Natural killer cell (primary cell): ENCODE results near the gene CHRNE. TPM values are rescaled to one million over a fixed set of nuclear protein-coding genes. Genes with fewer than 3 reads are reported as not detected.
A peak's percentile ranks its signal among the peaks of the same experiment; 100 is the strongest.

Source experiments
- ATAC-seq, 3 donors: fragments of 150-1000 bp in 2 of 3; fragments of 200-7000 bp in 1 of 3; cut with Tn5 transposase; 1 replicate in 1 of 3; 2 replicates in 2 of 3; pipeline ENCODE4 v1.10.0; 2021; ENCODE audit warnings: mild to moderate bottlenecking in 2 of 3, moderate library complexity in 2 of 3
- DNase-seq, 2 donors: peaks; one replicate each; pipeline versions ENCODE4 v3.0.0 to v3.0.0-alpha.2; 2013 to 2021; ENCODE audit warnings: mixed read lengths in 1 of 2
- H3K27ac ChIP-seq: one replicate; pipeline ENCODE4 v1.5.1; 2013; ENCODE audit warnings: mild to moderate bottlenecking, low read length
- H3K27me3 ChIP-seq: one replicate; pipeline ENCODE4 v1.6.1; 2013; ENCODE audit warnings: low read length; ENCODE audit not compliant: control insufficient read depth, insufficient read depth
- H3K36me3 ChIP-seq: one replicate; pipeline ENCODE4 v1.6.1; 2013; ENCODE audit warnings: low read length; ENCODE audit not compliant: control insufficient read depth, insufficient read depth
- H3K4me1 ChIP-seq: one replicate; pipeline ENCODE4 v1.6.1; 2013; ENCODE audit warnings: low read length; ENCODE audit not compliant: control insufficient read depth, insufficient read depth
- H3K4me3 ChIP-seq: one replicate; pipeline ENCODE4 v1.5.1; 2013; ENCODE audit warnings: low read length
- H3K9me3 ChIP-seq: one replicate; pipeline ENCODE4 v1.6.1; 2013; ENCODE audit warnings: low read length; ENCODE audit not compliant: control insufficient read depth, insufficient read depth
- H3K27ac Mint-ChIP-seq, 2 donors: one replicate each; pipeline ENCODE4 v1.8.0; 2022; ENCODE audit warnings: mild to moderate bottlenecking in 2 of 2, mixed read lengths in 2 of 2, moderate library complexity in 1 of 2
- H3K27me3 Mint-ChIP-seq, 2 donors: one replicate each; pipeline ENCODE4 v1.8.0; 2022; ENCODE audit warnings: low read depth in 2 of 2, mixed read lengths in 2 of 2
- H3K36me3 Mint-ChIP-seq: one replicate; pipeline ENCODE4 v1.8.0; 2022; ENCODE audit warnings: mixed read lengths
- H3K4me1 Mint-ChIP-seq, 2 donors: one replicate each; pipeline ENCODE4 v1.8.0; 2022; ENCODE audit warnings: mixed read lengths in 2 of 2
- H3K4me3 Mint-ChIP-seq: one replicate; pipeline ENCODE4 v1.8.0; 2022; ENCODE audit warnings: mild to moderate bottlenecking, moderate library complexity, mixed read lengths
- H3K9me3 Mint-ChIP-seq, 2 donors: one replicate each; pipeline ENCODE4 v1.8.0; 2022; ENCODE audit warnings: mixed read lengths in 2 of 2
- CTCF ChIP-seq: fragments of 200-600 bp; IDR thresholded peaks from one replicate; pipeline ENCODE4 v1.8.0; 2022; ENCODE audit warnings: antibody characterized with exemption
- WGBS: methylation state at CpG from one replicate; pipeline ENCODE4 v1.1.7; 2013; ENCODE audit warnings: missing lambda C conversion rate; ENCODE audit not compliant: insufficient coverage; 5-methylcytosine and 5-hydroxymethylcytosine counted together
- intact Hi-C: fragments of 100-400 bp; cut with micrococcal nuclease; formaldehyde crosslinking; loops from one replicate; pipeline ENCODE4 v1.14.2; 2022
- total RNA-seq, 4 donors: library from RNA; stranded (reverse); fragments of 120-200 nt in 1 of 4; gene quantifications; one replicate each; pipeline versions ENCODE4 v1.2.3 to v1.2.4, GENCODE V29; 2013 to 2022

The CHRNE gene
- total RNA-seq, 3 donors from 2014 or later (not counting 1 experiment from before 2014, with no cell fraction given) = 11.8 to 17.9 (median 11.8) TPM

GRCh38 chr17:4856937-4857314 is 46.0 kb downstream of the CHRNE start:
- Histone ChIP-seq H3K36me3 (peaks cover 6% of the 10 kb centered on the region), H3K27ac (no peak overlapping the region)

GRCh38 chr17:4856271-4856936 is 46.5 kb downstream of the CHRNE start:
- Histone ChIP-seq H3K4me1 (peaks cover 18% of the 10 kb centered on the region), H3K27ac (no peak overlapping the region), H3K4me3 (no peak overlapping the region), H3K27me3 (no peaks in the 10 kb centered on the region), H3K9me3 (peaks cover 11% of the 10 kb centered on the region), H3K36me3 (peaks cover 3% of the 10 kb centered on the region)
- Mint-ChIP-seq H3K4me3 (no peak overlapping the region), H3K27me3 (no peaks in the 10 kb centered on the region), H3K27ac (peak overlapping the region in 1 of 2 donors; percentile 36), H3K4me1 (peaks cover 30 to 45% of the 10 kb centered on the region in 2 donors), H3K9me3 (peaks cover 5% of the 10 kb centered on the region in 2 donors), H3K36me3 (no peaks in the 10 kb centered on the region)
- ATAC-seq = no peak
- WGBS = 95% methylated on average over 15 of the region's 17 CpGs
- intact Hi-C loops = no loop called here
- TF ChIP-seq CTCF = no peak
- no peak for DNase-seq

More at GRCh38 chr17:4856937-4857314, 46.0 kb downstream of the CHRNE start:
- Histone ChIP-seq H3K4me1 (peaks cover 13% of the 10 kb centered on the region), H3K4me3 (no peak overlapping the region), H3K27me3 (no peaks in the 10 kb centered on the region), H3K9me3 (peaks cover 11% of the 10 kb centered on the region)
- Mint-ChIP-seq H3K36me3 (no peaks in the 10 kb centered on the region), H3K4me3 (no peak overlapping the region), H3K4me1 (peaks cover 28 to 43% of the 10 kb centered on the region in 2 donors), H3K27me3 (no peaks in the 10 kb centered on the region), H3K27ac (no peak overlapping the region), H3K9me3 (peaks cover 4% of the 10 kb centered on the region in 2 donors)
- no peak for ATAC-seq
- no peak for DNase-seq
- 97% methylated on average over 7 of the region's 7 CpGs for WGBS
- intact Hi-C loops = no loop called here
- no peak for TF ChIP-seq CTCF

GRCh38 chr17:4854111-4854681 is 48.7 kb downstream of the CHRNE start:
- no peak overlapping the region for H3K27ac ChIP-seq
- no peaks in the 10 kb centered on the region for H3K36me3 Mint-ChIP-seq
- peaks cover 19% of the 10 kb centered on the region for H3K4me1 ChIP-seq
- peaks cover 11% of the 10 kb centered on the region for H3K9me3 ChIP-seq
- ATAC-seq (no peak), DNase-seq (no peak)
- no peaks in the 10 kb centered on the region for H3K27me3 ChIP-seq
- H3K27ac Mint-ChIP-seq = peak overlapping the region; percentile 24 to 66
- H3K9me3 Mint-ChIP-seq = peaks cover 5% of the 10 kb centered on the region in 2 donors
- no peaks in the 10 kb centered on the region for H3K36me3 ChIP-seq
- H3K4me3 ChIP-seq = no peak overlapping the region
- H3K4me3 Mint-ChIP-seq = no peak overlapping the region
- peaks cover 41 to 58% of the 10 kb centered on the region in 2 donors for H3K4me1 Mint-ChIP-seq
- WGBS = 97% methylated on average over 5 of the region's 5 CpGs
- intact Hi-C loops = loop anchor here (5.0 kb wide), 1 partner anchor 328 kb away; no protein-coding TSS in a partner anchor
- peaks cover 0 to 2% of the 10 kb centered on the region in 2 donors for H3K27me3 Mint-ChIP-seq
- TF ChIP-seq CTCF = no peak
